HG03460 (cell line): Measurements from ENCODE around the gene SIRT2.

ENCODE experiments used
- ATAC-seq: cut with Tn5 transposase; IDR thresholded peaks from one replicate; pipeline ENCODE4 v1.9.1; 2021; ENCODE audit not compliant: unreplicated experiment

Gene SIRT2

GRCh38 chr19:38845374-38846024 is 53.9 kb downstream of the SIRT2 start:
- ATAC-seq = no peak

GRCh38 chr19:38844093-38844686 is 55.2 kb downstream of the SIRT2 start:
- no peak for ATAC-seq

- no peak for ATAC-seq
These were observed 56.2 kb downstream of the SIRT2 start for GRCh38 chr19:38843175-38843758.

- ATAC-seq = no peak
These were observed 56.8 kb downstream of the SIRT2 start for GRCh38 chr19:38842439-38843174.

- ATAC-seq = no peak
These were observed 57.5 kb downstream of the SIRT2 start for GRCh38 chr19:38841787-38842438.

- ATAC-seq = no peak
These were observed 58.1 kb downstream of the SIRT2 start for GRCh38 chr19:38841180-38841766.

- ATAC-seq = no peak
These were observed 58.8 kb downstream of the SIRT2 start for GRCh38 chr19:38840583-38840968.

- ATAC-seq = no peak
These were observed 59.4 kb downstream of the SIRT2 start for GRCh38 chr19:38839816-38840582.

- no peak for ATAC-seq
These were observed 60.2 kb downstream of the SIRT2 start for GRCh38 chr19:38838986-38839761.

GRCh38 chr19:38838208-38838985 is 61.0 kb downstream of the SIRT2 start:
- no peak for ATAC-seq

- no peak for ATAC-seq
These were observed 61.7 kb downstream of the SIRT2 start for GRCh38 chr19:38837656-38838121.

GRCh38 chr19:38836983-38837626 is 62.3 kb downstream of the SIRT2 start:
- ATAC-seq = no peak

GRCh38 chr19:38836159-38836982 is 63.0 kb downstream of the SIRT2 start:
- ATAC-seq = no peak

- no peak for ATAC-seq
These were observed 64.8 kb downstream of the SIRT2 start for GRCh38 chr19:38834590-38834989.

- no peak for ATAC-seq
These were observed 65.3 kb downstream of the SIRT2 start for GRCh38 chr19:38834104-38834490.

GRCh38 chr19:38833092-38833425 is 66.4 kb downstream of the SIRT2 start:
- ATAC-seq = no peak

- ATAC-seq = peak; percentile 43
These were observed 68.2 kb downstream of the SIRT2 start for GRCh38 chr19:38831142-38831605.
